Osteoblast (primary cell): ENCODE measurements around the gene NRF1. TPM values are rescaled to one million over a fixed set of nuclear protein-coding genes. Genes with fewer than 3 reads are reported as not detected.

Experiments used
- DNase-seq: peaks from one replicate; pipeline ENCODE4 v3.0.0; 2011; ENCODE audit warnings: low spot score, mixed read lengths; ENCODE audit not compliant: insufficient read length; ENCODE audit errors: missing footprints
- H2AFZ ChIP-seq: 2 replicates; pipeline ENCODE4 v1.6.0; 2011; ENCODE audit warnings: mild to moderate bottlenecking, low read length
- H3K27ac ChIP-seq: 2 replicates; pipeline ENCODE4 v1.5.1; 2011; ENCODE audit warnings: mild to moderate bottlenecking, low read depth, low read length, moderate library complexity
- H3K27me3 ChIP-seq: 2 replicates; pipeline ENCODE4 v1.6.0; 2012; ENCODE audit warnings: mild to moderate bottlenecking, control low read depth, inconsistent platforms, low read length, moderate library complexity; ENCODE audit not compliant: insufficient read depth
- H3K36me3 ChIP-seq: 2 replicates; pipeline ENCODE4 v1.5.1; 2011; ENCODE audit warnings: mild to moderate bottlenecking, low read length, control low read depth, moderate library complexity; ENCODE audit not compliant: insufficient read depth
- H3K4me1 ChIP-seq: 2 replicates; pipeline ENCODE4 v1.5.1; 2011; ENCODE audit warnings: mild to moderate bottlenecking, low read length, control low read depth, moderate library complexity; ENCODE audit not compliant: insufficient read depth
- H3K4me2 ChIP-seq: 2 replicates; pipeline ENCODE4 v1.6.0; 2011; ENCODE audit warnings: mild to moderate bottlenecking, low read length; ENCODE audit not compliant: insufficient read depth
- H3K4me3 ChIP-seq: fragments of 200-600 bp; sonication (generic); 3 replicates; pipeline ENCODE4 v1.5.1; 2012; ENCODE audit warnings: mild to moderate bottlenecking, low read length, inconsistent platforms; ENCODE audit not compliant: insufficient read depth
- H3K79me2 ChIP-seq: 2 replicates; pipeline ENCODE4 v1.6.0; 2012; ENCODE audit warnings: mild to moderate bottlenecking, low read length, control low read depth, inconsistent platforms; ENCODE audit not compliant: insufficient read depth
- H3K9me3 ChIP-seq: 2 replicates; pipeline ENCODE4 v1.5.1; 2011; ENCODE audit warnings: low read depth, low read length, control low read depth
- H4K20me1 ChIP-seq: 2 replicates; pipeline ENCODE4 v1.6.0; 2012; ENCODE audit warnings: mild to moderate bottlenecking, low read length, control low read depth; ENCODE audit not compliant: insufficient read depth
- small RNA-seq: library from RNA; depleted of rRNA; stranded (forward); fragments of <200 nt; gene quantifications from one replicate; pipeline ENCODE3, GENCODE V24; 2012
- total RNA-seq: library from RNA; depleted of rRNA; stranded (reverse); fragments of >200 nt; gene quantifications from 2 replicates; pipeline ENCODE4 v1.2.3, GENCODE V29; 2012
- TF ChIP-seq, protein P1 (sequence below): IDR thresholded peaks from 2 replicates; pipeline ENCODE4 v1.5.1; 2011; ENCODE audit warnings: mild to moderate bottlenecking, low read depth, low read length, moderate library complexity; ENCODE audit errors: extremely low read depth

Gene NRF1
- total RNA-seq, 1 donor, result 14.8 TPM

DNA sequence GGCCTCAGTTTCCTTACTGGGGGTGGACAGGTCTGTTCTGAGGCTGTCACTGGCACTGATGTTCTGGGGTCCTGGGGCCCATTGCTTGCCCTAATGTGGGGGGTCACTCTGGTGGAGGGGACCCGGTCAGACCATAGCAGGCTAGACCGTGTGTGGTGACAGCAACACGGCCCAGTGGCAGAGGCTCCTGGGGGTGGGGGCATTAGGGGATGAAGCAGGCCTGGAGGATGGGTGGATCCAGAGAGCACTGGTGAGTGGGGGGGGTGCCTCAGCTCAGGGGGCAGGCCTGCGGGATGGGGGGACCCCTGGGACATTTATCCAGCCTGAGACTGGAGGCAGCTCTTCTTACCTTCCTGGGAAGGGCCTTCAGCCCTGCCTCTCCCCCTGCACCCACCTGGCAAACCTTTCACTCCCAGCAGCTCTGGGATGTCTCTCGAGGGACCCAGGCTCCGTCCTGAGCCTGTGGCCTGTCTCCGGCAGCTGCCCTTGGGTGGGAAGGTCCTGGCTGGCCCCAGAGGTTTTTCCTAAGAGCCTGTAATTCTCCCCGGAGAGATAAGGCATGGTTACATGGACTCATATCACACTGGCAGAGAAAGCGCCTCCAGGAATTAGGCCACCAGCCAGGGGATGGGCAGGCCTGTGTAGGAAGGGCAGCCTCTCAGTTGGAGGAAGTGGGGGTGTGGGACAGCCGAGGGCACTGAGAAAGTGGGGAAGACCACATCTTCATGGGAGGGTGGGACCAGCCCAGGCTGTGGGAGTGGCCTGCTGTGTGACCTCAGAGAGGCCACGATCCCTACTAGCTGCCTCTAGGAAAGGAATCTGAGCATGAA, 193.6 kb downstream of the NRF1 start:
- no peaks in the 10 kb centered on the region for H4K20me1 ChIP-seq
- no peak overlapping the region for H2AFZ ChIP-seq
- no peak overlapping the region for H3K4me3 ChIP-seq
- no peak overlapping the region for H3K4me2 ChIP-seq
- H3K27ac ChIP-seq, result no peak overlapping the region
- TF ChIP-seq, protein P1, sequence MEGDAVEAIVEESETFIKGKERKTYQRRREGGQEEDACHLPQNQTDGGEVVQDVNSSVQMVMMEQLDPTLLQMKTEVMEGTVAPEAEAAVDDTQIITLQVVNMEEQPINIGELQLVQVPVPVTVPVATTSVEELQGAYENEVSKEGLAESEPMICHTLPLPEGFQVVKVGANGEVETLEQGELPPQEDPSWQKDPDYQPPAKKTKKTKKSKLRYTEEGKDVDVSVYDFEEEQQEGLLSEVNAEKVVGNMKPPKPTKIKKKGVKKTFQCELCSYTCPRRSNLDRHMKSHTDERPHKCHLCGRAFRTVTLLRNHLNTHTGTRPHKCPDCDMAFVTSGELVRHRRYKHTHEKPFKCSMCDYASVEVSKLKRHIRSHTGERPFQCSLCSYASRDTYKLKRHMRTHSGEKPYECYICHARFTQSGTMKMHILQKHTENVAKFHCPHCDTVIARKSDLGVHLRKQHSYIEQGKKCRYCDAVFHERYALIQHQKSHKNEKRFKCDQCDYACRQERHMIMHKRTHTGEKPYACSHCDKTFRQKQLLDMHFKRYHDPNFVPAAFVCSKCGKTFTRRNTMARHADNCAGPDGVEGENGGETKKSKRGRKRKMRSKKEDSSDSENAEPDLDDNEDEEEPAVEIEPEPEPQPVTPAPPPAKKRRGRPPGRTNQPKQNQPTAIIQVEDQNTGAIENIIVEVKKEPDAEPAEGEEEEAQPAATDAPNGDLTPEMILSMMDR, result no peak
- H3K36me3 ChIP-seq, result no peaks in the 10 kb centered on the region
- H3K4me1 ChIP-seq, result no peaks in the 10 kb centered on the region
- no peaks in the 10 kb centered on the region for H3K79me2 ChIP-seq
- no peaks in the 10 kb centered on the region for H3K9me3 ChIP-seq
- no peak for DNase-seq
- H3K27me3 ChIP-seq, result peaks cover 4% of the 10 kb centered on the region

Small RNA genes lying within 50 kb of the gene (small RNA-seq; reads per million reads assigned to genes)
- 65.4 reads per million, percentile 96 among the genes with 10 or more reads in this experiment for gene MIR182
- gene MIR183, result 28.9 reads per million, percentile 95 among the genes with 10 or more reads in this experiment
- gene MIR96, result 0.60 reads per million

Other genes with a start within 250 kb of the NRF1 start
- gene STRIP2, start 177.3 kb upstream of the NRF1 start, total RNA-seq, result 8.3 and 19.7 TPM in 2 replicates
- 0.72 and 0.88 TPM in 2 replicates for gene SMKR1, start 109.2 kb upstream of the NRF1 start, total RNA-seq